ENCODE measurements around the gene APOL6. TPM values are rescaled to one million over a fixed set of nuclear protein-coding genes. Genes with fewer than 3 reads are reported as not detected.

Gene APOL6
- total and polyA plus RNA-seq, 10 of the 15 experiments (the other 5 are each of a cell fraction or from before 2014, with no cell fraction given), result 4.3 to 22.9 (median 9.3) TPM

DNA sequence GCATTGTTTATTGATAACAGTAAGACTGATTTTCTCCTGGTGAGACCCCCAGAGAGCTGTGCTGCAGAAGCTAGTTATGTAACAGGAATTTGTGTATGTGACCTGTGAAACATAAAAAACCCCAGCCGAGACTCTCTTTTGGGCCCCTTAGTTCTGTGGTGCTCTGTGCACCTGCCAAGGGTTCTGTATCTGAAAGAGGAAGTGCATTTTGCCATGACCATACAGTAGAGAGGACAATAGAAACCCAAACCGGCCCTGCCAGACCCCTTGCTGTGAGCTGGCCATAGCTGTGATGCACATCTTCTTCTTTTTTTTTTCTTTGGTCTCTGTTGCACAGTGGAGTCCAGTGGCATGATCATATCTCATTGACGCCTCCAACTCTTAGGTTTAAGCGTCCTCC, 38.1 kb downstream of the APOL6 start:
- peak; percentile 97 for ATAC-seq
- intact Hi-C loops (cut with micrococcal nuclease; ENCODE audit: unreplicated experiment), result no loop called here

GRCh38 chr22:35687461-35687860, 39.2 kb downstream of the APOL6 start:
- Histone ChIP-seq H3K4me3 (no peak overlapping the region), H3K36me3 (ENCODE audit: control insufficient read depth in 2 of 2, insufficient read depth in 2 of 2, low read length in 1 of 2) (no peaks in the 10 kb centered on the region), H3K79me2 (ENCODE audit: control insufficient read depth, insufficient read depth, low read length) (no peaks in the 10 kb centered on the region), H3K27ac (ENCODE audit: control insufficient read depth, insufficient read depth) (no peak overlapping the region), H3K9ac (ENCODE audit: control insufficient read depth, insufficient read depth, low read length) (no peak overlapping the region), H4K20me1 (ENCODE audit: control insufficient read depth, insufficient read depth) (no peaks in the 10 kb centered on the region), H3K9me3 (replicated peaks; ENCODE audit: control insufficient read depth, insufficient read depth, low read length) (no peaks in the 10 kb centered on the region), H2AFZ (ENCODE audit: control insufficient read depth, low read depth, low read length) (no peak overlapping the region), H3K4me1 (ENCODE audit: control insufficient read depth, insufficient read depth, low read length) (no peaks in the 10 kb centered on the region), H3K27me3 (replicated peaks in 1 of 2; ENCODE audit: control insufficient read depth in 2 of 2, insufficient read depth in 2 of 2, low read length in 1 of 2) (no peaks in the 10 kb centered on the region; a peak in 1 of 4 replicates), H3K4me2 (ENCODE audit: control insufficient read depth, insufficient read depth) (no peak overlapping the region)
- BruUV-seq (replicated peaks), result no TSS peak
- ChIA-PET POLR2A (no interaction called here), SMC1A (ENCODE audit: uncharacterized antibody, unreplicated experiment) (no interaction called here), RAD21 (ENCODE audit: unreplicated experiment) (no interaction called here), CTCF (interaction anchor here (0.8 kb wide), 1 partner anchor 9 kb away, joined by 4 read pairs; no protein-coding TSS in a partner anchor)
- intact Hi-C loops (cut with micrococcal nuclease; ENCODE audit: unreplicated experiment), result no loop called here
- FAIRE-seq (no peak), DNase-seq (ENCODE audit: low read depth, low spot score) (no peak), ATAC-seq (no peak)
- 39% methylated on average over 6 of the region's 6 CpGs for WGBS (ENCODE audit: insufficient coverage, insufficient replicate concordance, low lambda C conversion rate, missing lambda C conversion rate)
- in situ Hi-C loops (cut with MboI), result no loop called here
- TF ChIP-seq SKIL (IDR thresholded peaks at IDR 0.05; ENCODE audit: low read depth, poor library complexity, severe bottlenecking), result no peak
- TF ChIP-seq IRF3 (IDR thresholded peaks at IDR 0.05), result no peak
- TF ChIP-seq NFXL1 (IDR thresholded peaks at IDR 0.05; ENCODE audit: borderline replicate concordance), result no peak
- TF ChIP-seq, protein P1, sequence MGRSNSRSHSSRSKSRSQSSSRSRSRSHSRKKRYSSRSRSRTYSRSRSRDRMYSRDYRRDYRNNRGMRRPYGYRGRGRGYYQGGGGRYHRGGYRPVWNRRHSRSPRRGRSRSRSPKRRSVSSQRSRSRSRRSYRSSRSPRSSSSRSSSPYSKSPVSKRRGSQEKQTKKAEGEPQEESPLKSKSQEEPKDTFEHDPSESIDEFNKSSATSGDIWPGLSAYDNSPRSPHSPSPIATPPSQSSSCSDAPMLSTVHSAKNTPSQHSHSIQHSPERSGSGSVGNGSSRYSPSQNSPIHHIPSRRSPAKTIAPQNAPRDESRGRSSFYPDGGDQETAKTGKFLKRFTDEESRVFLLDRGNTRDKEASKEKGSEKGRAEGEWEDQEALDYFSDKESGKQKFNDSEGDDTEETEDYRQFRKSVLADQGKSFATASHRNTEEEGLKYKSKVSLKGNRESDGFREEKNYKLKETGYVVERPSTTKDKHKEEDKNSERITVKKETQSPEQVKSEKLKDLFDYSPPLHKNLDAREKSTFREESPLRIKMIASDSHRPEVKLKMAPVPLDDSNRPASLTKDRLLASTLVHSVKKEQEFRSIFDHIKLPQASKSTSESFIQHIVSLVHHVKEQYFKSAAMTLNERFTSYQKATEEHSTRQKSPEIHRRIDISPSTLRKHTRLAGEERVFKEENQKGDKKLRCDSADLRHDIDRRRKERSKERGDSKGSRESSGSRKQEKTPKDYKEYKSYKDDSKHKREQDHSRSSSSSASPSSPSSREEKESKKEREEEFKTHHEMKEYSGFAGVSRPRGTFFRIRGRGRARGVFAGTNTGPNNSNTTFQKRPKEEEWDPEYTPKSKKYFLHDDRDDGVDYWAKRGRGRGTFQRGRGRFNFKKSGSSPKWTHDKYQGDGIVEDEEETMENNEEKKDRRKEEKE (IDR thresholded peaks at IDR 0.05), result no peak
- no peak for TF ChIP-seq SMARCA5 (IDR thresholded peaks at IDR 0.05)

More for the DNA sequence above, 38.1 kb downstream of the APOL6 start:
- TF ChIP-seq TCF12 (IDR thresholded peaks at IDR 0.05; ENCODE audit: low read depth, low read length) (0 out of 2 replicates have a peak, but pooled peaks have one; percentile 39), STAT1 (conservative IDR thresholded peaks at IDR 0.05) (no peak), SPI1 (IDR thresholded peaks at IDR 0.05; ENCODE audit: borderline replicate concordance, insufficient read depth, low read depth, low read length) (peak; percentile 92)
- TF ChIP-seq, protein P2, sequence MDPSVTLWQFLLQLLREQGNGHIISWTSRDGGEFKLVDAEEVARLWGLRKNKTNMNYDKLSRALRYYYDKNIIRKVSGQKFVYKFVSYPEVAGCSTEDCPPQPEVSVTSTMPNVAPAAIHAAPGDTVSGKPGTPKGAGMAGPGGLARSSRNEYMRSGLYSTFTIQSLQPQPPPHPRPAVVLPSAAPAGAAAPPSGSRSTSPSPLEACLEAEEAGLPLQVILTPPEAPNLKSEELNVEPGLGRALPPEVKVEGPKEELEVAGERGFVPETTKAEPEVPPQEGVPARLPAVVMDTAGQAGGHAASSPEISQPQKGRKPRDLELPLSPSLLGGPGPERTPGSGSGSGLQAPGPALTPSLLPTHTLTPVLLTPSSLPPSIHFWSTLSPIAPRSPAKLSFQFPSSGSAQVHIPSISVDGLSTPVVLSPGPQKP (IDR thresholded peaks at IDR 0.05; ENCODE audit: low read depth, low read length), result no peak
- Histone ChIP-seq H4K20me1 (ENCODE audit: control insufficient read depth, insufficient read depth) (no peaks in the 10 kb centered on the region), H3K36me3 (ENCODE audit: control insufficient read depth in 2 of 2, insufficient read depth in 2 of 2, low read length in 1 of 2) (no peaks in the 10 kb centered on the region), H3K4me3 (no peak overlapping the region), H3K4me2 (ENCODE audit: control insufficient read depth, insufficient read depth) (no peak overlapping the region), H3K9ac (ENCODE audit: control insufficient read depth, insufficient read depth, low read length) (no peak overlapping the region), H3K27ac (ENCODE audit: control insufficient read depth, insufficient read depth) (no peak overlapping the region), H3K27me3 (replicated peaks in 1 of 2; ENCODE audit: control insufficient read depth in 2 of 2, insufficient read depth in 2 of 2, low read length in 1 of 2) (no peaks in the 10 kb centered on the region; a peak in 1 of 4 replicates), H3K9me3 (replicated peaks; ENCODE audit: control insufficient read depth, insufficient read depth, low read length) (peaks cover 2% of the 10 kb centered on the region; the same call in 1 of the 3 replicates), H3K79me2 (ENCODE audit: control insufficient read depth, insufficient read depth, low read length) (no peaks in the 10 kb centered on the region), H3K4me1 (ENCODE audit: control insufficient read depth, insufficient read depth, low read length) (no peaks in the 10 kb centered on the region), H2AFZ (ENCODE audit: control insufficient read depth, low read depth, low read length) (no peak overlapping the region)
- DNase-seq (ENCODE audit: low read depth, low spot score) (no peak), FAIRE-seq (peak; percentile 57)
- POLR2A ChIA-PET, result no interaction called here
- SMC1A ChIA-PET (ENCODE audit: uncharacterized antibody, unreplicated experiment), result interaction anchor here (0.6 to 2.0 kb wide), 3 partner anchors 10 to 56 kb away, joined by 3 to 5 read pairs (median 4); no protein-coding TSS in a partner anchor
- 28% methylated on average over 4 of the region's 4 CpGs for WGBS (ENCODE audit: insufficient coverage, insufficient replicate concordance, low lambda C conversion rate, missing lambda C conversion rate)
- CTCF ChIA-PET, result interaction anchor here (1.1 to 1.4 kb wide), 2 partner anchors 11 to 59 kb away, joined by 5 read pairs; no protein-coding TSS in a partner anchor
- no TSS peak for BruUV-seq (replicated peaks)
- RAD21 ChIA-PET (ENCODE audit: unreplicated experiment), result no interaction called here
- in situ Hi-C loops (cut with MboI), result no loop called here
